Kidney epithelial cell (primary cell): ENCODE measurements around the gene CPED1. TPM values are rescaled to one million over a fixed set of nuclear protein-coding genes. Genes with fewer than 3 reads are reported as not detected.

Source experiments
- DNase-seq: peaks from one replicate; pipeline ENCODE4 v3.0.0-alpha.2; 2010; ENCODE audit warnings: low read depth
- H3K27me3 ChIP-seq: 2 replicates; pipeline ENCODE4 v1.6.0; 2011; ENCODE audit warnings: low read length; ENCODE audit not compliant: control insufficient read depth, insufficient read depth
- H3K36me3 ChIP-seq: 2 replicates; pipeline ENCODE4 v1.5.1; 2011; ENCODE audit warnings: low read length; ENCODE audit not compliant: control insufficient read depth, insufficient read depth
- H3K4me3 ChIP-seq: 2 replicates; pipeline ENCODE4 v1.5.1; 2011; ENCODE audit warnings: low read depth, mild to moderate bottlenecking, control low read depth, low read length
- total RNA-seq: library from RNA; depleted of rRNA; stranded (reverse); fragments of >200 nt; gene quantifications from 2 replicates; pipeline ENCODE4 v1.2.3, GENCODE V29; 2015
- TF ChIP-seq, protein P1 (sequence below): IDR thresholded peaks from 2 replicates; pipeline ENCODE4 v1.5.1; 2011; ENCODE audit warnings: mild to moderate bottlenecking, moderate library complexity, low read length, control low read depth, inconsistent platforms; ENCODE audit not compliant: insufficient read depth, poor library complexity, severe bottlenecking

CPED1 gene
- total RNA-seq, 1 donor from 2014 or later, result 3.2 TPM

DNA sequence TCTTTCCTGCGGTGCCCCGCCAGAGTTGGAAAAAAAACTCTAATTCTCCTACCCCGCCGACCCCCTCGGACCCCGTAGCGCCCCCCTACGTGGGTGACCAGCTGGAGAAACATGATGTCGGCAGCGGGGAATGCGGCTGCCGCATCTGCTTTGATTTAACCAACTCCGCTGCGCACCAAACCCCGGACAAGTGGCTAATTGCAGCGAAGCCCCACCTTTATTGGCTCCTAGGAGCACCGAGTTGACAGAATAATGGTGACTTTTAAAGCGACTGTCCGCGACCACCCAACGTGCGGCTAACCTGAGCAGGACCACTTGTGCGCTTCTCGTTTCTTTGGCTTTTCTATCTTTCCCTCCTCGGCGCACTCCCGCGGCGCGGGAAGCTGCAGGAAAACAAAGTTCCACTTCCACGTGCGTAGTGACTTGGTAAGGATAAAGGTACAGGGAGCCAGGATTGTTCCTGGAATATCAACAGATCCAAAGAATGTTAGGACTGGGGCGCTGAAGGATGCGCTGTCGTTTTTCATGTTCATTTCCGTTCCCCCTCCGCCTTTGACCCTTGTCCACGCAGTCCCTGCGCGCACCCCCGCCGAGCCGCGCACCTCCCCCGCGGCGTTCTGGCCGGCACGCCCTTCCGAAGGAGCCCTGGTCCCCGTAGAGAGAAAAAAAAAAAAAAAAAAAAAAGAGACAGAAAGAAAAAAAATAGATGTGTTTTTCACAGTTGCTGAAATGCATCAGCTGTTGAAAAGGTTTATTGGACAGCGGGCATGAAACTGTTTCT, 341.7 kb downstream of the CPED1 start:
- H3K27me3 ChIP-seq, result peaks cover 22% of the 10 kb centered on the region
- no peaks in the 10 kb centered on the region for H3K36me3 ChIP-seq
- DNase-seq, result no peak
- TF ChIP-seq, protein P1, sequence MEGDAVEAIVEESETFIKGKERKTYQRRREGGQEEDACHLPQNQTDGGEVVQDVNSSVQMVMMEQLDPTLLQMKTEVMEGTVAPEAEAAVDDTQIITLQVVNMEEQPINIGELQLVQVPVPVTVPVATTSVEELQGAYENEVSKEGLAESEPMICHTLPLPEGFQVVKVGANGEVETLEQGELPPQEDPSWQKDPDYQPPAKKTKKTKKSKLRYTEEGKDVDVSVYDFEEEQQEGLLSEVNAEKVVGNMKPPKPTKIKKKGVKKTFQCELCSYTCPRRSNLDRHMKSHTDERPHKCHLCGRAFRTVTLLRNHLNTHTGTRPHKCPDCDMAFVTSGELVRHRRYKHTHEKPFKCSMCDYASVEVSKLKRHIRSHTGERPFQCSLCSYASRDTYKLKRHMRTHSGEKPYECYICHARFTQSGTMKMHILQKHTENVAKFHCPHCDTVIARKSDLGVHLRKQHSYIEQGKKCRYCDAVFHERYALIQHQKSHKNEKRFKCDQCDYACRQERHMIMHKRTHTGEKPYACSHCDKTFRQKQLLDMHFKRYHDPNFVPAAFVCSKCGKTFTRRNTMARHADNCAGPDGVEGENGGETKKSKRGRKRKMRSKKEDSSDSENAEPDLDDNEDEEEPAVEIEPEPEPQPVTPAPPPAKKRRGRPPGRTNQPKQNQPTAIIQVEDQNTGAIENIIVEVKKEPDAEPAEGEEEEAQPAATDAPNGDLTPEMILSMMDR, result peak; percentile 10
- H3K4me3 ChIP-seq, result peak overlapping the region; percentile 45

DNA sequence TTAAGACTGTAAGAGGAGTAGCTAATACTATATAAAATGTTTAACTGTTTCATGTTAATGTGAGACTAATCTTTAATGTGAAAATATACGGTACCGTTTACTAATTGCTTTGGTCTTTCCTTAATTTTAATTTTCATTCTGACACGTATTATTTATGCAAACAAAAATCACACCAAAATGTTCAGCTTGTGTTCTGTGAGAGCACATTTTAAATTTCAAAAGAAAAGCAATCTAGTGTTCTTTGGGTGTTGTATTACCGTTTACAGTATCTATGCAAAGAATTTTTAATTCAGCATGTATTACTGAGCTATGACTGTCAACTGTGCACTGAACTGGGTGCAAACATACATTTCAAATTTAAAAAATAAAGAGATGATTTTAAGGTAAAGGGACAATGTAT, 342.5 kb downstream of the CPED1 start:
- TF ChIP-seq, protein P1, result no peak
- no peak for DNase-seq
- H3K27me3 ChIP-seq, result peaks cover 22% of the 10 kb centered on the region

DNA sequence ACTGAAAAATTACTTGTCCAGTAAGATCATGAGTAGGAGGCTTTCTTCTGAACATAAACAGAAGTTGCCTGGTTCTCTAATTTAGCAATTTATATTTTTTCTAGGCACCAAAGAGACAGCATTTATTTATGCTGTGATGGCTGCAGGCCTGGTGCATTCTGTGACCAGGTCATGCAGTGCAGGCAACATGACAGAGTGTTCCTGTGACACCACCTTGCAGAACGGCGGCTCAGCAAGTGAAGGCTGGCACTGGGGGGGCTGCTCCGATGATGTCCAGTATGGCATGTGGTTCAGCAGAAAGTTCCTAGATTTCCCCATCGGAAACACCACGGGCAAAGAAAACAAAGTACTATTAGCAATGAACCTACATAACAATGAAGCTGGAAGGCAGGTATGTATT, 343.1 kb downstream of the CPED1 start:
- no peak for DNase-seq
- Histone ChIP-seq H3K4me3 (no peak overlapping the region), H3K36me3 (no peaks in the 10 kb centered on the region), H3K27me3 (peaks cover 22% of the 10 kb centered on the region)
- TF ChIP-seq, protein P1, result no peak

More for the DNA sequence above, 342.5 kb downstream of the CPED1 start:
- H3K36me3 ChIP-seq, result no peaks in the 10 kb centered on the region
- H3K4me3 ChIP-seq, result no peak overlapping the region

DNA sequence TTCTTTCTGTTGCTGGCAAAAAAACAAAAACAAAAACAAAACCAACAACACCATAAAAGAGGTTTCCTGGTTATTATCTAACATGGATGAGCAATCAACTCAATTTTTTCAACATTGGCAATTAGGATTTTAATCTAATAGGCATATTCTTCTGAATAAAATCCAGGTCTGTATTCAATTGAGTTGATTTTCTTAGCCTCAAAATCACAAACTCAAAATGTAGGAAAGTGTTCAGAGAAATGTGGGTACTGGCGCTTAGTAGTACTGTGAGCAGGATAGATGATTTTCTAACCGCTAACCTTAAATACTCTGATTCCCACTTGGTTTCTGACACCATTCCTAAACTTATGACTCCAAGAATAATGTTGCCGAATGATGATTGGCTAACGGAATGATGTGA, 345.9 kb downstream of the CPED1 start:
- Histone ChIP-seq H3K27me3 (peaks cover 12% of the 10 kb centered on the region), H3K4me3 (no peak overlapping the region), H3K36me3 (no peaks in the 10 kb centered on the region)
- TF ChIP-seq, protein P1, result no peak
- DNase-seq, result no peak

DNA sequence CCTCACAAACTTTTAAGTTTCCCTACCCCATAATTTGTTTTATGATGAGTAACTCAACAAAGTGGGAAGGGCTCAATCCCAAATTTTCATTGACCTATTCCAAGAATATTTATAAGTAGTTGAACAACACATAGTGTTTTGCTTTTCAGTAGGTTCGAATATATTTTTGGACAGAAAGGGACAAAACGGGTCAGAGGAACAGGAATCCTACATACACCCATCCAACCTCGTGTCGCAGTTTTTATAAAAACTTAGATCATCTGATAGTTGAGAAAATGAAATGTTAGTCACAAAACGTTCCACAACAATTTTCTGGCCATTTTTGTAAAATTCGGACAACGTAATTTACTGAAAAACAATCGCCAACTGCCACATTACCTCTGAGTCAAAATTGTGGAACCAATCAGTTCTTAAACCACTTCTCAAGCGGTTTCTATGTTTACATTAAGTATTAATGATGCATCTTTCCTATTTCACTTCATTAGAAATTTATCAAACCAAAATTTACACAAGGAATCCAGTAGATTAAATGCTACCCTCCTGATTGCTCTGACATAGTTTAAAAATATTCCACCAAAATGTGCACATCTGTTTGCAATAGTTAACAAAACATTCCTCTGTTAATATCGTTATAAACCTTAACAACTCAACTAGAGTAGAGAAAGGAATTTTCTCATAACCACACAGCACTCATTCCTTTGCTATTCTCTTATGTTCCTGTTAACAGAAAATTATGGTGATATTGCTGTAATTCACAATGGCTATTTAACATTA, 346.6 kb downstream of the CPED1 start:
- no peaks in the 10 kb centered on the region for H3K36me3 ChIP-seq
- peaks cover 5% of the 10 kb centered on the region for H3K27me3 ChIP-seq
- no peak for DNase-seq
- H3K4me3 ChIP-seq, result no peak overlapping the region
- TF ChIP-seq, protein P1, result no peak

DNA sequence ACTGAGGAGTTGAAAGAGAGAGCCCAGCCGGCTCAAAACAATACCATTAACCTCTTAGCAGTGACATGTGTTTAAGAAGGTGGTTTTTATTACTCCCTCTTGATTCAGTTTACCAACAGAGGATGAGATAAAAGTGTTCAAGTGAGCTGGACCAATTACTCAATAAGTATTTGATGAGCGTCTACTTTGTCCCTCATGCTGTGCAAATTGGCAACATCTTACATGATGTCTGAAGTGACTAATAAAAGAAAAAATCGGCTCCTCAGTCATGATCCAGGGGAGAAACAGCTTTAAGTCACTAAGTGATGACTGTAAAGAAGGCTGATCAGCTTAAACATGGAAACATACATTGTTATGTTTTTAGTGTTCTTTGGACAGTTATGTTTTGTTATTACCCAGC, 348.1 kb downstream of the CPED1 start:
- no peaks in the 10 kb centered on the region for H3K27me3 ChIP-seq
- no peak overlapping the region for H3K4me3 ChIP-seq
- DNase-seq, result no peak
- TF ChIP-seq, protein P1, result no peak
- H3K36me3 ChIP-seq, result no peaks in the 10 kb centered on the region
